Stimulated activated CD4-positive, alpha-beta T cell treated with anti-CD3 and anti-CD28 coated beads, Interleukin-1b, Interleukin-23, amount 100 ng/mL, for 48 hours (primary cell): Measurements from ENCODE around the gene PABPN1L.

Experiments
- DNase-seq: peaks from one replicate; pipeline ENCODE4 v3.0.0-alpha.2; 2020

Gene PABPN1L, protein sequence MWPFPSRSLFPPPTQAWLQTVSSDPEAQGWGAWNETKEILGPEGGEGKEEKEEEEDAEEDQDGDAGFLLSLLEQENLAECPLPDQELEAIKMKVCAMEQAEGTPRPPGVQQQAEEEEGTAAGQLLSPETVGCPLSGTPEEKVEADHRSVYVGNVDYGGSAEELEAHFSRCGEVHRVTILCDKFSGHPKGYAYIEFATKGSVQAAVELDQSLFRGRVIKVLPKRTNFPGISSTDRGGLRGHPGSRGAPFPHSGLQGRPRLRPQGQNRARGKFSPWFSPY

DNA sequence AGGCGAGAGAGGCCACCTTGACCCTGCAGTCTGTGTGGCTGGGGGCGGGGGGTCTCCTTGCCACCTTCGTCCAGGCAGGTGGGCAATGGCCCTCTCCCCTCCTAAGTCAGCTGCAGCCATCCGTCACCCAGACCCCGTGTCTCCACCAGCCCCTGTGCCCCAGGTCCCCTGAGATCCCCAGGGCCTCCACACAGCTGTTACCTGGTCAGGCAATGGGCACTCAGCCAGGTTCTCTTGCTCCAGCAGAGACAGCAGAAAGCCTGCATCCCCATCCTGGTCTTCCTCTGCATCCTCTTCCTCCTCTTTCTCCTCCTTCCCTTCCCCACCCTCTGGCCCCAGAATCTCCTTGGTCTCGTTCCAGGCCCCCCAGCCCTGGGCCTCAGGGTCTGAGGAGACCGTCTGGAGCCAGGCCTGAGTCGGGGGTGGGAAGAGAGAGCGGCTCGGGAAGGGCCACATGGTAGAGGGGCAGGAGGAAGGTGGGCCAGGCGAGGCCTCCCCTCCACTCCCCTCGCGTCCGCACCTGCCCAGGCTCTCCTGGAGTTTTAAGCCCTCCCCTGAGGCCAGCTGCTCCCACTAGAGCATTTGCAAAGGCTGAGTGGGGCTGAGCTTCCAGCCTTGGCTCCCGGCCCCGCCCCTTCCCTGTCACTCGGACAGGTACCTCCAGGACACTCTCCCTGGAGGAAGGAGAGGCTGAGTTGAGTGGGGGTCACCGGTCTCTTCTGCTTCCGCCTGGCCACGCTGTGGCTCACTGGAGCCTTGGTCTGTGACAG is at the start of gene PABPN1L:
Gene PABPN1L (minus strand): TSS at position 510 of the 770 bp plus-strand sequence. CDS start 54 bp downstream, at position 456.
- DNase-seq, result no peak

DNA sequence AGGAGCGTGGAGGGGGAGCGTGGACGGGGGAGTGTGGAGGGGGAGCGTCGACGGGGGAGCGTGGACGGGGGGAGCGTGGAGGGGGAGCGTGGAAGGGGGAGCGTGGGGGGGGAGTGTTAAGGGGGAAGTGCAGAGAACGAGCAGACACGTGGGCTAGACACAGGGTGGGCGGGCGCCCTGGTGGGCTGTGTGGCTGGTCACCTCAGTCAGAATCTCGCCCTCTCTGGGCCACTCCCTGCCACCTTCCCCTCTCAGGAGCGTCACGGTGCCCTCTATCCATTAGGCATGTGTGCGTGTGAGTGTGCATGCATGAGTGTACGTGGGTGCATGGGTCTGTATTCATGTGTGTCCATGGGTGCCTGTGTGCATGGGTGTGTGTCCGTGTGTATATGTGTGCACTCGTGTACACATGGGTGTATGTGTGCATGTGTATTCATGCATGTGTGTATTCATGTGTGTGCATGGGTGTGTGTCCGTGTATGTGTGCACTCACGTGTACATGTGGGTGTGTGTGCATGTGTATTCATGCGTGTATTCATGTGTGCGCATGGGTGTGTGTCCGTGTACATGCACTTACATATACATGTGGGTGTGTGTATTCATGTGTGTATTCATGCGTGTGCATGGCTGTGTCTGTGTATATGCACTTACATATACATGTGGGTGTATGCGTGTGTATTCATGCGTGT is 49.3 kb upstream of the PABPN1L start:
- DNase-seq, result no peak

DNA sequence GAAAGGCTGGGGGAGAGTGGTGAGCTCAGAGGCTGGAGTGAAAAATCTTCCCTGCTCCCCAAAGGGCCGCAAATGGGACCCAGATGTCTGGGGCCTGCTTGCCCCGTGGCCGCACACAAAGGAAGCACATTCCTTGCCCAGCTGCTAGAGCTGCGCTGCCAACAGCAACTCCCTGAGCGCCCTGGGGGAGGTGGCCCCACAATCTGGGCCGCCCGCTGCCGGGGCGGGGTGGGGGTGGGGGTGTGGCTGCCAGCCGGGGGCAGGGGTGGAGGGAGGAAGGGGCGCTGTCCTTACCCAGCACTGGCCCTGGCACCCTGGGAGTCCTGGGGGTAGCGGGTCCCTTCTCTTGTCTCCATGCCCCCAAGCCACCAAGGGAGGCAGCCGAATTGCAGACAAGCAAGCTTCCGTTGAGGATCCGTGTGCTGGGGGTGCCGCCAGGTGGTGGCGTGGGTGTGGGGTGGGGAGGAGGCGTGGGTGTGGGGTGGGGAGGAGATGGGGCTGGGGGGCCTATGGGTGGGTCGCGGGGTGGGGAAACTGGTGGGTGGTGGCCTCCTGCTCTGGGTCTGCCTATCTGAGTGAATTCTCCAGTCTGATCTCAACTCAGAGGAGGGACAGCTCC is 48.4 kb upstream of the PABPN1L start:
- DNase-seq, result no peak

DNA sequence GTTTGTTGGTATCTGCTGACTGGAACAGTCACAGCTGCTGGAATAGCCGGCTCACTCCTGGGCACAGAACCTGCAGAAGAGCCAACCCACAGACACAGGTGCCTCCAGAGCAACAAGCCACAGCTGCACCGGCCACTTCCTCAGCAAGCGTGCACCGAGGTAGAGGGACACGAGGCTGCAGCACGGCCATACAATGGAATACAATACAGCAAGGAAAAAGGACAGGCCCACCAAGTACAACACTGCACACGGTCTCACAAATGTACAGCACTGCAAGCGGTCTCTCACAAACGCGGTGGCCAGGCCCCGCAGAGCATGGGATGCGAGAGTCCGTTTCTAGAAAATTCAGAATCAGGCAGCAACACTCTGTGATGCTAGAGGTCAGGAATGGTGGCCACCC is 47.4 kb upstream of the PABPN1L start:
- DNase-seq, result no peak

DNA sequence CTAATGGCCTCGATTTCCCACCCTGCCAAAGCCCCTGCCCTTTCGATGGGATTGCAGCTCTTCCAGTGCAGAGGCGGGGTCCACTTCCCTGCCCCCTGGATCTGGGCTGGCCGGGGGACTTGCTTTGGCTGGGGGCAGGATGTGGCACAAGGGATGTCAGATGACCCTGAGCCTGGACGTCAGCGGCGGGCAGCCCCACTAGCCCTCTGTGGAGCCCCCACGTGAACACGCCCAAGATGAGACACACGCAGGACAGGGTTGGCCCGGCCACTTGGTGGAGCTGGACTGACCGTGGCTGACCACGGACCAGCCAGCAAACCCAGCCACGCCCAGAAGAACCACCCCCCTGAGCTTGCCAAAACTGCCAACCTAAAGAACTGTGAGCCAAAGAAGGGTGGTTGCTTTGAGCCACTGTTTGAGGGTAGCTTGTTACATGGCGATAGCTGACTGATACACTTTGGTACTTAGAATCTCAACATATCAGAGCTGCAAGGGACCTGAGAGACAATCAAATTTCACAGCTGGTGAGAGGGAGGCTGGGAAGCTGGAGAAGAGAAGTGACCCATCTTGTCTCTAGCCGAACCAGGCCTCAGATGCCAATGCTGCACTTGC is 46.6 kb upstream of the PABPN1L start:
- DNase-seq, result no peak

DNA sequence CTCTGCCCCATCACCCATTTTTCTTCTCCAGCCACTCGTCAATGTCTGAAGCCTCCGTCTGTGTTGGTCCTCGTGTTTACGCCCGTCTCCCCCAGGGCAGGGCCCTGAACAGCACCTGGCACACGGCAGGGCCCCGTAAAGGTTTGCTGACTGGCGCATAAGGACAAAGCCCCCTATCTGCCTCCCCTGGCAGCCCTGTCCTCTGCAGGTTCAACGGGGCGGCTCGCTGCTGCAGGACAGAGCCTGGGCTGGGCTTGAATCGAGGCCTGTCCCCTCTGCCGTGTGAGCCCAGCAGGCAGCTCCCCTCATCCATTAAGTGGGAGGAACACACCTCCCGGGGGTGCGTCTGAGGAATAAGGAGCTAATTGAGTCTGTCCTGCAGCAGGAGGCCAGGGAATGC is 46.1 kb upstream of the PABPN1L start:
- DNase-seq, result no peak

DNA sequence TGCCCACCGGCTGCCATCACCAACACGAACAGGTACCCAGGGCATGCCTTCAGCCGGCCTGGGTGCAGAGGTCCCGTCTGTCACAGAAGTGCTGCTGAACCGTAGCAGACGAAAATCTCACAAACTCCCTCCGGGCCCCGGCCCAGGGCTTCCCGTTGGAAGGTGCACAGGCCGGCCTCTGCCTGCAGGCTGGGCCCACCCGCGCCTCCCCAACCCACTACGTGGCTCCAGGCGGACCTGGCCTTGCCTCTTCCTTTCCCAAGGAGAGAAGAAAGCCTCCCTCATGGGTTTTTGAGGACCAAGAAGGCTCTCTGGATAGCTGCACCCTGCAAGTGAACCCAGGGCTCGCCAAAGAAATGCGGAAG is 45.5 kb upstream of the PABPN1L start:
- no peak for DNase-seq

DNA sequence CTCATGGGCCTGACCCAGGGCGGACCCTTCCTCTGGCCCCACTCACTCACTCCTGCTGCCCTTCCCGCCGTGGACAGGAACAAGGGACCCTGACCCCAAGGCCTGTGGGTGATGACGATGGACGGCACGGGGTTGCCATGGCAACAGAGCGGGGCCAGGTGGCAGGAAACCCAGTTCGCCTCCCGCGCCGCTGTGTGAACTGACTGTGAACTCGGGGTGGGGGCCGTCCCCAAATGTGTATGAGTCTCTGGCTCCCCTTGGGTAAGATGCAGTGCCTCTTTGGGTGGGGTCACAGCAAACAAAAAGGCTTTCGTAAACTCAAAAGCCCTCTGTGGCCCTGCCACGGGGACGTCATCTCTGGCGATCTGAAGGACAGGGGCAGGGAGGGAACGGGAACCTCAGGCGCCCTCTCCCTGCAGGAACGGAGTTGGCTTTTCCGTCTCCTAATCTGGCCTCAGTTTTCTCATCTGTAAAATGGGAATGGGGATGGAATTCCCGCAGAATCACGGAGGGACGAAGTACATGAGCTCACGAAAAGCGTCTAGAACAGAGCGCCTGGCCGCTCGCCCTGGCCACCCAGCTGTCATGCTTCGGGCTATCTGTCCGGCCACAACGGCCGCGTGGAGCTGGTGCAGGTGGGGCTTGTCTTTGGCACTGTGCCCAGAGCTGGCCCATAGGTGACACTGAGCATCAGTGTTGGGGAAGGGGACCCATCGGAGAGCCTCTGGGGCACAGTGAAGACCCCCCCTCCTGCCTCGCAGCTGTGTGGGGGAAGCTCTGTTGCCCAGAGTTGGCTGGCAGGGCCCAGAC is 44.9 kb upstream of the PABPN1L start:
- DNase-seq, result no peak

DNA sequence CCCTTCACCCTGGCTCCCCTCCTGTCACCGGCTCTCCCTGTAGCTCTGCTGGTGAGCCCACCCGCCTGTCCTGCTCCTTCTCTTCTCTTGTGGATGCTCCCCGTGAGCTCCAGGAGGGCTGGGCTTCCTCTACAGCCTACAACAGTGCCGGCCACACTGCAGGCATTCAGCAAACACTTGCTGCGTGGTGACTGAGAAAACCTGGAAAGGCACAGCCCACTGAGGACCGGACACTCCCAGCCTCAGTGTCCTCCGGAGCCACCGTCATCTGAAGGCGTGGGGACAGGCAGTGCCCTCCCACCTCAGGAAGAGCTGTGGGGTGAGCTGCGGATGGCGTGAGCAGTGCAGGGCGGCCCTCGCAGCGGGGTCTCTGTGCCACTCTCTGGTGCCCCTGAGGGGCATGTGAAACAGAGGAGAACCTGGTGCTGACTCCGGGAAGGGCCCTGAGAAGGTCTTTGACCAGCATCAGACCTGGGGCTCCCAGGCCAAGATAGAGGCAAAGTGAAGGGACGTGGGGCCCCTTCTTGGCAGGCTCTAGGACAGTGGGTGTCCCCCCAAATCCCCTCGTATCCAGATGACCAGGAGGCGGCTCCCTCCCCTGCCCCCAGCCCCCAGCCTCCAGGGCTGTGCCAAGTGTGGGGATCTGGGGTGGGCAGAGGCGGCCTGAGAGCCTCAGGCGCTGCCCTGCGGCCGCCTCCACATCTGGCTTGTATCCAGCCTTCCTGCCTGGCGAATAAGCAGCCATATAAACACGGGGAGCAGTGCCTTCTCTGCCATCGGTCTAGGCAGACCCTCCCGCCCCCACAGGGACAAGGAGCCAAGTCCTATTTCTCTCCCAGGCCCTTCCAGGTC is 44.0 kb upstream of the PABPN1L start:
- no peak for DNase-seq

DNA sequence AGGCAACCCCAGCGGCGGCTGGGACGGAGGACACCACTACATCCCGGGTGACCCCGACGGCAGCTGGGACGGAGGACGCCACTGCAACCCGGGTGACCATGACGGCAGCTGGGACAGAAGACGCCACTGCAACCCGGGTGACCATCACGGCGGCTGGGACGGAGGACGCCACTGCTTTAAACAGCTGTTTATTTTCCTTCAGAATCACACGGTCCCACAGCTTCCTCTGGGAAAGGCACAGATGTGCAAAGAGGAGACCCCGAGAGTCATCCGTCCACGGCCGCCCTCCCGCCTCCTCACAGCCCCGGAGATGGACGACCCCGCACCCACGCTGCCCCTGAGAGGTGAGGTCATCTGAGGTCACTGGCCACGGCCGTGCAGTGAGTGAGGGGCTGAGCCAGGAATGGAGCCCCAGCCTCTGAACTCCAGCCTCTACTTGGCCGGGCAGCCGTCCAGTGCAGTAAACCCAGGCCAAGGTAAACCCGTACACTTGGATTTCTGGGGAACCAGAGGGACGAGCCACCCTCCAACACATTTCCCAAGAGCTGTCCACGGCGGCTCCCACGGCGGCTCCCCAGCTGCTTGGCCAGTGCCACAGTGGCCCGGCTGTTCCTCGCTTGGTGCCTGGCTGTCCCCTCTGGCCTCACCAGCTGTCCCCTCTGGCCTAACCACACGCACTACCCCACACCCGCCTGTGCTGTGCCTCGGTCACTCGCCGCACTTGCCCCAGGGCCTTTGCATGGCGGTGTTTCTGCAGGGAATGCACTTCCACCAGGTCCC is 43.2 kb upstream of the PABPN1L start:
- no peak for DNase-seq

DNA sequence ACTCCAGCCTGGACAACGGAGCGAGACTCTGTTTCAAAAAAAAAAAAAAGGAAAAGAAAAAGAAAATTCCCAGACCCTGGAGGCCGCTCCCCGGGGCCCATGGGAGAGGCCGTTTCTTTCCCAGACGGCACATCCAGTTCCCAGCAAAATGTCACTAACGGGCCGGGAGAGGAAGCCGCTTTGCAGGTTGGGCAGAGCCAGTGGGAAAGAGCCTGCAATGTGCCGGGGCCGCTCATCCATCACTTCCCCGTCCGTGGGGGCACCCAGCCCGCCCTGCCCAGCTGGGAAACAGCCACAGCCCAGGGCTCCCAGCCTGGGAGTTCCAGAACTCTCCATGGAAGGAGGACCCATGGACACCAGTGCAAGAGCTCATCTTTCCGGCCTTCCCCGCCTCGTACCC is 41.8 kb upstream of the PABPN1L start:
- DNase-seq, result no peak

DNA sequence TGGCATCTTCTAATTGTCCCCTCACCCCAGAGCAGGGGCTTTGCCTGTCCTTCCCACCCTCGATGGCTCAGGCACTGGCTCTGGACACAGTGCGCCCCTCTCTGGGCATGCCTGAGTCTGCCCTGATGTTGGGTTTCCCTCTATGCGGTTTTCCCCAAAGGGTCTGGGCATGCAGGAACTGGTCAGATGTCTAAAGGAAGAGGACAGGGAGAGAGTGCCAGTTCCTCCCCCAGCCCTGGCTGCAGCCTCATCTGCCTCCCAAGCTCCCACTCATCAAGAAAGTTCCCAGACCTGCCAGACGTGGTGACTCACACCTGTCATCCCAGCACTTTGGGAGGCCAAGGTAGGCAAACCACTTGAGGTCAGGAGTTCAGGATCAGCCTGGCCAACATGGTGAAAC is 41.3 kb upstream of the PABPN1L start:
- DNase-seq, result no peak

DNA sequence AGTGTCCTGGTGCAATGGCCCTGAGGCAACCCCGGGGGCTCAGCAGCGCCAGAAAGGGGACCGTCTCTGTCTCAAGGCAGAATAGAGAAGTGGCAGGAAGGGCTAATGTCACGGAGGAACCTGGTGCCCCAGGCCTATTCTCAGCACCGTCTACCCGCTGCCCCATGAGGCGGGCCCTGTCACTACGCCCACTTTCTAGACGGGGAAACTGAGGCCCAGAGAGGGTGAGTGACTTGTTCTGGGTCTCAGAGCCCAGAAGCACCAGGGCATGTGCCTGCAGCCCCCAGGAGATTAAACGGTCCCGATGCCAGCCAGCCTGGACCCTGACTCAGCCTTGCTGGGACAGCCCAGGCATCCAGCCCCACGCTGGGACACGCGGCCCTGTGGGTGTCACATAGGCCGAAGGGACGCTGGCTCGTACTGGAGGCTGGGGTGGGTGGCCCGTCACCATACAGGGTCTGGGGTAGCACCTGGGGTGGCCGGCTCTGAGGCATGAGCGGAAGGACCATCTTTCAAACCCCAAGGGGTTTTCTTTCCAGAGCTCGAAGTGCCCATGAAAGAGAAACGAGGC is 40.2 kb upstream of the PABPN1L start:
- DNase-seq, result no peak

DNA sequence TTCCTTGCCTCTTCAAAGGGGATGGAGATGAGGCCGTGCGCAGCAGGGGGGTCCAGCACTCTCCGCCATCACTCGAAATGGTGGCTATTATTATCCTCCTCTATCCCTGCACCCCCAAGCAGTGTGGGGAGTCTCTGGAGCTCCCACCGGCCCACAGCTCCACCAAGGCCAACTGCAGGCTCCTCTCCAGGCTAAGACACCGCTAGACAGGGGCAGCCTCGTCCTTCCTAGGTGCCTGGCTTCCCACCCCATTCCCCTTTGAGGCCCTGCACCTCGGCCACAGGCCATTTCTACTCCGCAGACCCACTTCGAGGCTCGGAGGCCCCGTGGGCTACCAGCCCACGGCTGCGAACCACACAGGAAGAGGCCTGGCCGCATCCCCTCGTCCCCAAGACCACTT is 39.6 kb upstream of the PABPN1L start:
- no peak for DNase-seq

DNA sequence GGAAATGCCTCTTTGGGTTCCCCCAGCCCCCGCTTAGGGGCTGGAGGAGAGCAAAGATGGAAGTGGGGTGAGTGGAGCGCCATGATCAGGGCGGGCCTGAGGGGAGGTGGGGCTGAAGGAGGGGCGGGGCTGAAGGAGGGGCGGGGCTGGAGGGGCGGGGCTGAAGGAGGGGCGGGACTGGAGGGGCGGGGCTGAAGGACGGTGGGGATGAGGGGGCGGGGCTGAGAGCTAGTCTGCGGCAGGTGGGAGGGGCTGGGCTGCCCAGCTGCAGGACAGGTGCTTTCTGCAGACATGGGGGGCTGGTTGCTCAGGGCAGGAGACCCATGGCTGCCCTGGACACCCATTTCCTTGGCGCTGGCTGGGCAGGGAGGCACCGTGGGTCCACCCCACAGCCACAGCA is 39.1 kb upstream of the PABPN1L start:
- DNase-seq, result peak; percentile 13

DNA sequence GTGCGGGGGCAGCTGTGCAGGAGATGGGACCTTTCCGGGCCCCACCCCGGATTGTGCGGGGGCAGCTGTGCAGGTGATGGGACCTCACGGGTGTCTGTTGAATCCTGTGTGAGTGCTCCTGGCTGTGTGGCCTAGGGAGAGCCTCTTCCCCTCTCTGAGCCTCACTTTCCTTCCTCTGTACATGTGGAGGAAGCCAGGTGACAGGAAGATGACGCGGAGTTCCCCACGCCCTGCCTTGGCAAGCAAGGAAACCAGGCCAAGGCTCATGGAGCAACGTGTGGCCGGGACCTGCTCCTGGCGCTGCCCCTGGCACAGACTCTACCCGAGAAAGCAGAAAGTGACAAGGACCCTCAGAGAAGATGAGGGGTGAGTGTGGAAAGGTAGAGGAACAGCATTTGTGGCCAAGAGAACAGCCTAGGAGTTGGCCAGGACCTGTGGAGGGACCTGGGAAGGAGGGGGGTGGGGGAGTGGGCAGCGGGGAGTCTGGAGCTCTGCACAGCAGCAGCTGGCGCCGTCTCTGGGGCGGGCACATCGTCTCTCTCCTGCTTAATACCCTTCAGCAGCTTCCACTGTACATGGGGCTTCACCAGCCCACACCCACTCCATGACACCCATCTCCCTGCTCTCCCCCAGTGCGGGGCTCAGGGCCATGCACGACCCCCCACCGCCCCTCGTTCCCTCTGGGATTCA is 38.4 kb upstream of the PABPN1L start:
- no peak for DNase-seq

DNA sequence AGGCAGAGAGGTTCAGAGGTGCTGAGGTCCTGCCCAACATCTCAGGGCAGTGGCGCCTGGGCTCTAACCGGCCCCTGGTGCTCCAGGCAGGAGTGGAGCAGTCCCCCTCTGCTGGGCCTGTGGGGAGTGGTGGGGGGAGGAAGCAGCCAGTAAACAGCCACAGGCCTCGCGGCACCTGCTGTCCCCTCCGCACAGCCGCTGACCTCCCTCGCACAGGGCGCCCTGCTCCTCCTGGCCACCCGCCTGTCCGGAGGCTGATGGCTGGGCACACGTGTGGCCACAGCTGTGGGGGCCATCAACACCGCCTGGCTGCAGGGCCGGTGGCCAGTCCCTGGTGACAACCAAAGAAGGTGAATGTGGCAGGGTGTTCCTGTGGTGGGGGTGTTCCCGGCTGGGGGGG is 36.8 kb upstream of the PABPN1L start:
- no peak for DNase-seq

DNA sequence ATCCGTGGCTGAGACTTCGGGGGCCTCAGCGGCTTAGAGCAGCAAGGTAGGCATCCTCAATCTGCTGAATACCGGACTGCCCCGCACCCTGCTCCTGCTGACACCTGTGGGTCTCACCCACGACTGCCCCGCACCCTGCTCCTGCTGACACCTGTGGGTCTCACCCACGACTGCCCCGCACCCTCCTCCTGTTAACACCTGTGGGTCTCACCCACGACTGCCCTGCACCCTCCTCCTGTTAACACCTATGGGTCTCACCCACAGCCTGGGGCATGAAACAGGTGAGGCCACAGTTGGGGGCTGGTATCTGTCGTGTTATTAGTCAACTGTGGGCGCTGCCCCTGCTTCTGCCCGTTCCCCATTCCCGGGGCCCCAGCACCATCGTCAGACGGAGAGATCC is 36.3 kb upstream of the PABPN1L start:
- DNase-seq, result no peak

DNA sequence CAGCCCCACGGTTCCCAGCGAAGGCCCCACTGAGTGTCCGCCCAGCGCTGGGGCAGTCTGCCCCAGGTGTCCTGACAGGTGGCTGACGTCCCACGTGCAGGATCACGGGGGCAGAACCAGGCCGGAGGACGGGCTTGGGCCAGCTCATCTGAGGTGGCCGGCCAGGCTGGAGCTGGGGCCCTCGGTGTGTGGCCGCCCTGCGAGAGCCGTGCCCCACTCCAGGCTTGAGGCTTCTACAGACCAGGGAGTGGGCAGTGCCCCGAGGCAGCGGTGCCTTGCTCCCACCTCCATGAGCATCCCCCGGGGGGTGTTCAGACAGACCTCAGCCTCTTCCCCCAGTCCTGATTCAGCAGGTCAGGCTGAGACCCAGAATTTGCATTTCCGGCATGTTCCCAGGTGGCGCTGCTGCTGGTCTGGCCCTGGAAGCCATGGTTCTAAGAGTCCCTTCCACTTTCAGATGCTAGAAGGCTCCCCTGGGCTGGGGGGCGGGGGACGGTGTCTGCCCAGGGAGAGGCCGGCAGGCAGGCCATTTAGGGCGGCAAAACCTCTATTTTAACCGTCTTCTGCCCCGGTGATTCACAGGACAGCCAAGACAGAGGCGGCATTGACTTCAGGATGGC is 35.4 kb upstream of the PABPN1L start:
- DNase-seq, result no peak
